ENCODE measurements around the gene CLCN3. TPM values are rescaled to one million over a fixed set of nuclear protein-coding genes. Genes with fewer than 3 reads are reported as not detected.
"Not testable (repeated sequence)": the region's sequence is repeated elsewhere in the genome, so short reads cannot be mapped to it uniquely, and the experiment has no call there.

CLCN3 gene
- total and polyA plus RNA-seq, 2 of the 13 experiments (the other 11 are each of a cell fraction or from before 2014, with no cell fraction given) = 13.6 to 23.7 TPM

DNA sequence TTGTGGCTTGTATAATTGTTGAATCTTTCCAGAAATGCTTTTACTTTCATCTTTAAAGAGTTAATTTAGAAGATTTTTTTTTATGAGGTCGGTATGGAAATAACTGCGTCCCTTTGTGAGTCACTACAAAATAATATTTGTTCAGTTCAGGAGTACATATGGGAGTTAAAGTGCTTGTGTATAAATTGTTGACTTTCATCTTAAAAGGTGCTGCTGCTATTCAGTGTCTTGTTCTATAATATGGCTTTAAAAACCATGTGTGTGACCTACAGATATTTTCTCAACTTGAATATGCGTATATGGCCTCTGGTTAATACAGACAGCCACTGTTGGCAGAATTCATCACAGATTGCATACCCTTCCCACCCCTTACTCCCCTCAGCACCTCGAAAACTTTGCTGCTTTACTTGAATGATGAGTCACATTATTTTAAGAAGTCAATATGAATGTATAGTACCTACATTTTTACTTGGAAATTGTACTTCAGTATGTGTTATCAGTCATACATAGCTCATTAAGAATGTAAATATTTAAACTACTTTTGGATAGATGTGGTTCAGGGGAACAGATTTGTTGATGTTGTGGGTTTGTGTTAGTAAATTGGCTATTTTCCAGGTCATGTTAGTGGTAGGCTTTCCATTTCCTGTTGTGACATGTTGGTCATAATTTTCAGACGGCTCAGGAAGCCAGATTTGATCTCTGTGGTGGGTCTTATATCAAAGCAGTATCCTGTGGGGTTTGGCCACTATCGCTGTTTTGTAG is 1.5 kb downstream of the CLCN3 start (continued):
- TF ChIP-seq TCF7 (IDR thresholded peaks at IDR 0.05; ENCODE audit: low read depth) (peak; percentile 59; the same call in 1 of the 2 replicates), SAP130 (CRISPR knock-in tag; IDR thresholded peaks at IDR 0.05; ENCODE audit: low read depth) (peak; percentile 41; the same call in 1 of the 2 replicates), NCOA2 (CRISPR knock-in tag; IDR thresholded peaks at IDR 0.05) (0 out of 2 replicates have a peak, but pooled peaks have one; percentile 20), ISL2 (CRISPR knock-in tag; IDR thresholded peaks at IDR 0.05) (no peak), FOSL1 (CRISPR knock-in tag; IDR thresholded peaks at IDR 0.05; ENCODE audit: borderline replicate concordance) (peak; percentile 63; the same call in 1 of the 2 replicates), FOSL2 (CRISPR knock-in tag; IDR thresholded peaks at IDR 0.05) (peak; percentile 48), HMGA1 (CRISPR knock-in tag; conservative IDR thresholded peaks at IDR 0.05) (no peak), MIXL1 (CRISPR knock-in tag; IDR thresholded peaks at IDR 0.05) (0 out of 2 replicates have a peak, but pooled peaks have one; percentile 3)

DNA sequence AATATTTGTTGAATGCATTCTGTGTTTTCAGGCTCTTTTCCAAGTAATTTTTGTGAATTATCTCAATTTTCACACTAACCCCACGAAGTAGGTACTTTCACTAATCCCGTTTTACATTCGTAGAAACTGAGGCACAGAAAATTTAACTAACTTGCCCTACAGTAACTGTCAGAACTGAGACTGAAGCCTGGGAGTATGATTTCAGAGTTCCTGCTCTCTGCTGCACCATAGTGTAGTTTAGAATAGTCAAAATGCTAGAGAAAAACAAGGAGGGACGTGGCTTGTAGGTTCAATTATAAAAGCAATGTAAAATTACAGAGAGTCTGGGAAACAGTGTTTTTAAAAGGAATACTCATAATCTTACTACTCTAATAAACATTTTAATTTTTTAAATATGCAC is 2.2 kb downstream of the CLCN3 start:
- POLR2A ChIA-PET = no interaction called here
- Histone ChIP-seq H2AFZ (ENCODE audit: low read length) (no peak overlapping the region), H4K20me1 (ENCODE audit: insufficient read depth, low read length) (no peaks in the 10 kb centered on the region; the same call in 1 of the 2 replicates), H3K4me3 (replicated peaks in 1 of 3; ENCODE audit: insufficient read depth in 1 of 3, low read depth in 2 of 3, low read length in 3 of 3) (peak overlapping the region; percentile 14 to 84 (median 79); a peak in 5 of 6 replicates), H3K9me3 (ENCODE audit: low read length) (no peaks in the 10 kb centered on the region), H3K4me1 (ENCODE audit: insufficient read depth, low read length) (peaks cover 43% of the 10 kb centered on the region), H3K27me3 (ENCODE audit: control insufficient read depth in 1 of 2, insufficient read depth in 2 of 2, low read length in 2 of 2) (no peaks in the 10 kb centered on the region), H3K36me3 (replicated peaks in 1 of 2; ENCODE audit: control insufficient read depth in 1 of 2, insufficient read depth in 2 of 2, low read length in 2 of 2) (no peaks in the 10 kb centered on the region), H3K9ac (ENCODE audit: insufficient read depth, low read depth, low read length) (peak overlapping the region; percentile 96; the same call in 1 of the 2 replicates), H3K27ac (ENCODE audit: extremely low read length, insufficient read depth, low read length) (peak overlapping the region; percentile 86), H3K79me2 (ENCODE audit: insufficient read depth, low read length) (peaks cover 61% of the 10 kb centered on the region), H3K4me2 (ENCODE audit: low read depth, low read length) (peak overlapping the region; percentile 85)
- no peak for ATAC-seq
- CTCF ChIA-PET (ENCODE audit: low intra/inter-chr PET ratio, low total read pairs) = no interaction called here
- in situ Hi-C loops (cut with HindIII; ENCODE audit: extremely low pct_ligation_motif_present, low pct_unique_long_range_greater_than_20kb) (loop anchor here (5.0 to 25.0 kb wide), 2 partner anchors 40 to 465 kb away; partner anchors contain the start of gene AADAT), intact Hi-C loops (cut with micrococcal nuclease; ENCODE audit: unreplicated experiment) (no loop called here)
- no peak for FAIRE-seq
- DNase-seq (ENCODE audit: low spot score) = no peak
- TF ChIP-seq, protein P1, sequence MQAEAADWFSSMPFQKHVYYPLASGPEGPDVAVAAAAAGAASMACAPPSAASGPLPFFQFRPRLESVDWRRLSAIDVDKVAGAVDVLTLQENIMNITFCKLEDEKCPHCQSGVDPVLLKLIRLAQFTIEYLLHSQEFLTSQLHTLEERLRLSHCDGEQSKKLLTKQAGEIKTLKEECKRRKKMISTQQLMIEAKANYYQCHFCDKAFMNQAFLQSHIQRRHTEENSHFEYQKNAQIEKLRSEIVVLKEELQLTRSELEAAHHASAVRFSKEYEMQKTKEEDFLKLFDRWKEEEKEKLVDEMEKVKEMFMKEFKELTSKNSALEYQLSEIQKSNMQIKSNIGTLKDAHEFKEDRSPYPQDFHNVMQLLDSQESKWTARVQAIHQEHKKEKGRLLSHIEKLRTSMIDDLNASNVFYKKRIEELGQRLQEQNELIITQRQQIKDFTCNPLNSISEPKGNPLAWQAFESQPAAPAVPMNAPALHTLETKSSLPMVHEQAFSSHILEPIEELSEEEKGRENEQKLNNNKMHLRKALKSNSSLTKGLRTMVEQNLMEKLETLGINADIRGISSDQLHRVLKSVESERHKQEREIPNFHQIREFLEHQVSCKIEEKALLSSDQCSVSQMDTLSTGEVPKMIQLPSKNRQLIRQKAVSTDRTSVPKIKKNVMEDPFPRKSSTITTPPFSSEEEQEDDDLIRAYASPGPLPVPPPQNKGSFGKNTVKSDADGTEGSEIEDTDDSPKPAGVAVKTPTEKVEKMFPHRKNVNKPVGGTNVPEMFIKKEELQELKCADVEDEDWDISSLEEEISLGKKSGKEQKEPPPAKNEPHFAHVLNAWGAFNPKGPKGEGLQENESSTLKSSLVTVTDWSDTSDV (CRISPR knock-in tag; IDR thresholded peaks at IDR 0.05) = no peak
- 0 out of 2 replicates have a peak, but pooled peaks have one; percentile 32 for TF ChIP-seq ZNF317 (CRISPR knock-in tag; IDR thresholded peaks at IDR 0.05)
- BruUV-seq (replicated peaks) = no TSS peak
- 39% methylated on average over 4 of the region's 4 CpGs for WGBS (ENCODE audit: low lambda C conversion rate)

DNA sequence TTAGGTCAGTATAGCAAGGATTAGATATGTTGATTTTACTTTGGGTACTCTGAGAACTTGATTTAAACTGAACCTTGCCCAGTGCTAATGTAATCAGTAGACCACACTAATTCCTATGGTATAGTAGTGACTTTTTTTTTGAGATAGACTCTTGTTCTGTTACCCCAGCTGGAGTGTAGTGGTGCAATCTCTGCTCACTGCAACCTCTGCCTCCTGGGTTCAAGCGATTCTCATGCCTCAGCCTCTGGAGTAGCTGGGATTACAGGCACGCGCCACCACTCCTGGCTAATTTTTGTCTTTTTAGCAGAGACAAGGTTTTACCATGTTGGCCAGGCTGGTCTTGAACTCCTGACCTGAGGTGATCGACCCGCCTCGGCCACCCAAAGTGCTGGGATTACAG is 3.6 kb downstream of the CLCN3 start:
- BruUV-seq (replicated peaks); H3K4me3 ChIP-seq (replicated peaks in 1 of 3; ENCODE audit: insufficient read depth in 1 of 3, low read depth in 2 of 3, low read length in 3 of 3); H3K9ac ChIP-seq (ENCODE audit: insufficient read depth, low read depth, low read length); POLR2A ChIA-PET; DNase-seq (ENCODE audit: low spot score); H3K27me3 ChIP-seq (ENCODE audit: control insufficient read depth in 1 of 2, insufficient read depth in 2 of 2, low read length in 2 of 2); CTCF ChIA-PET (ENCODE audit: low intra/inter-chr PET ratio, low total read pairs); H3K36me3 ChIP-seq (replicated peaks in 1 of 2; ENCODE audit: control insufficient read depth in 1 of 2, insufficient read depth in 2 of 2, low read length in 2 of 2); FAIRE-seq; intact Hi-C loops (cut with micrococcal nuclease; ENCODE audit: unreplicated experiment); H4K20me1 ChIP-seq (ENCODE audit: insufficient read depth, low read length); H3K9me3 ChIP-seq (ENCODE audit: low read length); H3K4me2 ChIP-seq (ENCODE audit: low read depth, low read length); H2AFZ ChIP-seq (ENCODE audit: low read length); H3K27ac ChIP-seq (ENCODE audit: extremely low read length, insufficient read depth, low read length); ATAC-seq: not testable (repeated sequence)
- peaks cover 68% of the 10 kb centered on the region for H3K79me2 ChIP-seq (ENCODE audit: insufficient read depth, low read length)
- 98% methylated on average over 6 of the region's 6 CpGs for WGBS (ENCODE audit: low lambda C conversion rate)
- in situ Hi-C loops (cut with HindIII; ENCODE audit: extremely low pct_ligation_motif_present, low pct_unique_long_range_greater_than_20kb) = loop anchor here (5.0 to 25.0 kb wide), 2 partner anchors 38 to 463 kb away; partner anchors contain the start of gene AADAT
- H3K4me1 ChIP-seq (ENCODE audit: insufficient read depth, low read length) = peaks cover 31% of the 10 kb centered on the region

All from HepG2 (cell line).